ENCODE data around the gene CENPU.

CENPU gene

GRCh38 chr4:184647266-184648053, 86.4 kb downstream of the CENPU start:
- in situ Hi-C loops (cut with HindIII; ENCODE audit: low sequenced_read_pairs), result loop anchor here (5.0 kb wide), 1 partner anchor 60 kb away; no protein-coding TSS in a partner anchor

- in situ Hi-C loops (cut with HindIII; ENCODE audit: low sequenced_read_pairs), result loop anchor here (5.0 kb wide), 1 partner anchor 59 kb away; no protein-coding TSS in a partner anchor
Measured at GRCh38 chr4:184645904-184646610, 87.8 kb downstream of the CENPU start.

GRCh38 chr4:184644553-184645307, 89.2 kb downstream of the CENPU start:
- in situ Hi-C loops (cut with HindIII; ENCODE audit: low sequenced_read_pairs), result loop anchor here (5.0 kb wide), 1 partner anchor 57 kb away; no protein-coding TSS in a partner anchor

Data from endothelial cell of hepatic sinusoid (primary cell).